Measurements from ENCODE around the gene DNAH11.
"Not testable (repeated sequence)": the region's sequence is repeated elsewhere in the genome, so short reads cannot be mapped to it uniquely, and the experiment has no call there.

The DNAH11 gene

GRCh38 chr7:21784989-21785388, 242.2 kb downstream of the DNAH11 start:
- DNase-seq = no peak

GRCh38 chr7:21805791-21806190, 263.0 kb downstream of the DNAH11 start:
- no peak for DNase-seq

- DNase-seq = no peak
Measured at GRCh38 chr7:21806388-21806787, 263.5 kb downstream of the DNAH11 start.

GRCh38 chr7:21819048-21819447, 276.2 kb downstream of the DNAH11 start:
- DNase-seq = no peak

- DNase-seq = peak; percentile 6
Measured at GRCh38 chr7:21828841-21829240, 286.0 kb downstream of the DNAH11 start.

- DNase-seq = no peak
Measured at GRCh38 chr7:21829731-21830130, 286.9 kb downstream of the DNAH11 start.

GRCh38 chr7:21844742-21845141, 301.9 kb downstream of the DNAH11 start:
- no peak for DNase-seq

- DNase-seq = no peak
Measured at GRCh38 chr7:21850531-21851285, 307.9 kb downstream of the DNAH11 start.

- no peak for DNase-seq
Measured at GRCh38 chr7:21851559-21851967, 308.7 kb downstream of the DNAH11 start.

- DNase-seq = not testable (repeated sequence)
Measured at GRCh38 chr7:21865631-21866204, 322.9 kb downstream of the DNAH11 start.

GRCh38 chr7:21866731-21867130, 323.9 kb downstream of the DNAH11 start:
- DNase-seq = no peak

GRCh38 chr7:21867226-21867625, 324.4 kb downstream of the DNAH11 start:
- no peak for DNase-seq

- DNase-seq = peak; percentile 44
Measured at GRCh38 chr7:21867816-21868575, 325.2 kb downstream of the DNAH11 start.

- no peak for DNase-seq
Measured at GRCh38 chr7:21868576-21868850, 325.7 kb downstream of the DNAH11 start.

GRCh38 chr7:21869785-21870402, 327.1 kb downstream of the DNAH11 start:
- DNase-seq = no peak

- no peak for DNase-seq
Measured at GRCh38 chr7:21883069-21883468, 340.2 kb downstream of the DNAH11 start.

GRCh38 chr7:21883501-21883900, 340.7 kb downstream of the DNAH11 start:
- not testable (repeated sequence) for DNase-seq

- DNase-seq = no peak
Measured at GRCh38 chr7:21884496-21884895, 341.7 kb downstream of the DNAH11 start.

- peak; percentile 48 for DNase-seq
Measured at GRCh38 chr7:21886396-21886795, 343.6 kb downstream of the DNAH11 start.

- DNase-seq = no peak
Measured at GRCh38 chr7:21887353-21887752, 344.5 kb downstream of the DNAH11 start.

GRCh38 chr7:21887779-21888178, 344.9 kb downstream of the DNAH11 start:
- no peak for DNase-seq

- no peak for DNase-seq
Measured at GRCh38 chr7:21891291-21891690, 348.5 kb downstream of the DNAH11 start.

- no peak for DNase-seq
Measured at GRCh38 chr7:21893401-21893800, 350.6 kb downstream of the DNAH11 start.

Data from NCI-H2227 treated with DMSO at 0.1 percent for 48 hours (cell line).